GM18498 (cell line): ENCODE measurements around the gene CMKLR1.

Source experiments
- ATAC-seq: cut with Tn5 transposase; IDR thresholded peaks from one replicate; pipeline ENCODE4 v1.9.1; 2021; ENCODE audit warnings: mild to moderate bottlenecking, moderate library complexity; ENCODE audit not compliant: unreplicated experiment

Gene CMKLR1

GRCh38 chr12:108302016-108302402, 37.1 kb downstream of the CMKLR1 start:
- no peak for ATAC-seq

GRCh38 chr12:108301346-108301745, 37.8 kb downstream of the CMKLR1 start:
- no peak for ATAC-seq

- ATAC-seq: no peak
Measured at GRCh38 chr12:108299980-108300696, 39.0 kb downstream of the CMKLR1 start.

GRCh38 chr12:108299516-108299915, 39.6 kb downstream of the CMKLR1 start:
- ATAC-seq: no peak

GRCh38 chr12:108298761-108299275, 40.3 kb downstream of the CMKLR1 start:
- no peak for ATAC-seq

GRCh38 chr12:108297895-108298760, 41.0 kb downstream of the CMKLR1 start:
- peak; percentile 74 for ATAC-seq

- ATAC-seq: no peak
Measured at GRCh38 chr12:108297424-108297823, 41.7 kb downstream of the CMKLR1 start.

- ATAC-seq: no peak
Measured at GRCh38 chr12:108296945-108297344, 42.2 kb downstream of the CMKLR1 start.

GRCh38 chr12:108295641-108296040, 43.5 kb downstream of the CMKLR1 start:
- no peak for ATAC-seq

- no peak for ATAC-seq
Measured at GRCh38 chr12:108289350-108290161, 49.6 kb downstream of the CMKLR1 start.

GRCh38 chr12:108287227-108287626, 51.9 kb downstream of the CMKLR1 start:
- ATAC-seq: no peak

GRCh38 chr12:108285016-108285415, 54.1 kb downstream of the CMKLR1 start:
- no peak for ATAC-seq

GRCh38 chr12:108284163-108284562, 54.9 kb downstream of the CMKLR1 start:
- no peak for ATAC-seq

- no peak for ATAC-seq
Measured at GRCh38 chr12:108282676-108283075, 56.4 kb downstream of the CMKLR1 start.

GRCh38 chr12:108282160-108282559, 57.0 kb downstream of the CMKLR1 start:
- no peak for ATAC-seq

- no peak for ATAC-seq
Measured at GRCh38 chr12:108277613-108278012, 61.5 kb downstream of the CMKLR1 start.

- ATAC-seq: no peak
Measured at GRCh38 chr12:108273217-108273616, 65.9 kb downstream of the CMKLR1 start.

- ATAC-seq: no peak
Measured at GRCh38 chr12:108271951-108272872, 66.9 kb downstream of the CMKLR1 start.

- ATAC-seq: no peak
Measured at GRCh38 chr12:108270849-108271143, 68.3 kb downstream of the CMKLR1 start.
